ENCODE measurements around the gene ATMIN.

Gene ATMIN

DNA sequence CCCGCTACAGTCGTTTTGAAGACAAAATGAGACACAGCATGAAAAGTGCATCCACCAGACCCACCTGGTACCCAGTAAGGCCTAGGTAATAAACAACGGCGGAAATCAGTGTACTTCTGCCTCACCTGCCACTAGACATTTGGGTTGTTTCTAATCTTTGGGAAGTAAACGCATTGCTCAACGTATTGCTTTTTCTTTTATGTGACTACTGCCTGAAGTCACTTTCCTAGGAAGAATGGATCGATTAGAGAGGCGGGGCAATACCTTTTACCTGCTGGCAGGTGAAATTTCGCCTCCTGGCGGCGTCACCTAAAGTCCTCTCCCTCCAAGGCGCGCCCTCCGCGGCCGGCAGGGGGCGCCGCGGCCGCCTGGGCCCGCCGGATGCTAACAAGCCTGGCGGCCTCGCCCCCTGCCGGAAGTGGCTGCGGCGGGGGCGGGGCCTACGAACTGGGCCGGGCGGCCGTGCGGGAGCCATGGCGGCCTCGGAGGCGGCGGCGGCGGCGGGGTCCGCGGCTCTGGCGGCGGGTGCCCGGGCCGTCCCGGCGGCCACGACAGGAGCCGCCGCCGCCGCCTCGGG lies at the start of gene ATMIN:
ATMIN (plus strand) TSS at position 445 of the 577 bp plus-strand sequence; CDS start at position 474, 29 bp downstream.
- peak; percentile 95 for DNase-seq
- in situ Hi-C loops (cut with HindIII; ENCODE audit: low pct_ligation_motif_present, low pct_unique_long_range_greater_than_20kb, low sequenced_read_pairs) = no loop called here

DNA sequence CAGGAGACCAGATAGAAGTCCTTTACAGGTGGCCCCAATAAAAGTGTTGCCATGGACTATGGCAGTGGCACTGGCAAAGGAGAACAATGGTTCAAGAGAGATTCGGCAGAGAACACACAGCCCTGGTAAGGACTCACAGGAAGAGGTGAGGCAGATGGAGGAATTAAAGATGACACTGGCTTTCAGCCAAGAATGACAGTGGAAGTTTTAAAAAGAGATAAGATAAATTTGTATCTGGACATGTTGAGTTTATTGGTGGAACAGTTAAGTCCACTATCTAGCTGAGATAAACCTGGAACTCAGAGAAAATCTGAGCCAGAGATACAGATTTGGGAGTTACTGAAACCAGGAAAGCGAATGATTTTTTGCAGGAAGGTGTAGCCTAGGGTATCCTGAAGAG lies 49.1 kb upstream of the ATMIN start:
- in situ Hi-C loops (cut with HindIII; ENCODE audit: low pct_ligation_motif_present, low pct_unique_long_range_greater_than_20kb, low sequenced_read_pairs) = no loop called here
- no peak for DNase-seq

GRCh38 chr16:80988756-80989155 lies 46.9 kb upstream of the ATMIN start:
- DNase-seq = no peak
- in situ Hi-C loops (cut with HindIII; ENCODE audit: low pct_ligation_motif_present, low pct_unique_long_range_greater_than_20kb, low sequenced_read_pairs) = no loop called here

DNA sequence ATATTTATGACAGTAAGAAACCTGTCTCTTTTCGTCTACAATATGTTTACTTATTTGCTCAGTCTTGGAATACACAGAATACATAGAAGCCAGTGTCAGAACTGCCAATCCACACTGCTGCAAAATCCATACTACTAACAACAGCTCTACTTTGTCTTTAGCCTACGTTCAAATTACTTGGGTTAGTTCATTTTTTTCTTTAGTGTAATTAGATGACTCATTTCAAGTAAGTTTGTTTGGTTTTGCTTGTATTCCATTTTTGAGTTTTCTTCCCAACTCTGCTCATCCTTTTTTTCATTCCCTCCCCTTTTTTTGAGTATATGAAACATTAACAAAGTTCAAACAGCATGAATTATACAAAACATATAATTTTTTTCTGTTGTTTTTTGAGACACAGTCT lies 45.8 kb upstream of the ATMIN start:
- no peak for DNase-seq
- in situ Hi-C loops (cut with HindIII; ENCODE audit: low pct_ligation_motif_present, low pct_unique_long_range_greater_than_20kb, low sequenced_read_pairs) = no loop called here

DNA sequence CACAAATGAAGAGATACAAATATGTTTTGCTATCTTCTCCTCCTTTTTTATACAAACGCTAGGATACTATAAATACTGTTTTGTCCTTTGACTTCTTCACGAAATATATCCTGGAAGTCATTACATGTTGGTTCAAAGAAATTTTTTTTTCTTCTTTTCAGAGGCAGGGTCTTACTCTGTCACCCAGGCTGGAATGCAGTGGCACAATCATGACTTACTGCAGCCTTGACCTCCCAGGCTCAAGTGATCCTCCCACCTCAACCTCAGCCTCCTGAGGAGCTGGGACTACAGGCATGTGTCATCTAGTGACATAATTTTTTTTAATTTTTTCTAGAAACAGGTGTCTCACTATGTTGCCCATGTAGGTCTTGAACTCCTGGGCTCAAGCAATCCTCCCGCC lies 45.1 kb upstream of the ATMIN start:
- in situ Hi-C loops (cut with HindIII; ENCODE audit: low pct_ligation_motif_present, low pct_unique_long_range_greater_than_20kb, low sequenced_read_pairs) = no loop called here

GRCh38 chr16:80990978-80991377 lies 44.7 kb upstream of the ATMIN start:
- in situ Hi-C loops (cut with HindIII; ENCODE audit: low pct_ligation_motif_present, low pct_unique_long_range_greater_than_20kb, low sequenced_read_pairs) = no loop called here
- no peak for DNase-seq

More for the DNA sequence above, 45.1 kb upstream of the ATMIN start:
- DNase-seq = no peak

- in situ Hi-C loops (cut with HindIII; ENCODE audit: low pct_ligation_motif_present, low pct_unique_long_range_greater_than_20kb, low sequenced_read_pairs) = no loop called here
Observed at GRCh38 chr16:80991792-80992430, 43.7 kb upstream of the ATMIN start.

DNA sequence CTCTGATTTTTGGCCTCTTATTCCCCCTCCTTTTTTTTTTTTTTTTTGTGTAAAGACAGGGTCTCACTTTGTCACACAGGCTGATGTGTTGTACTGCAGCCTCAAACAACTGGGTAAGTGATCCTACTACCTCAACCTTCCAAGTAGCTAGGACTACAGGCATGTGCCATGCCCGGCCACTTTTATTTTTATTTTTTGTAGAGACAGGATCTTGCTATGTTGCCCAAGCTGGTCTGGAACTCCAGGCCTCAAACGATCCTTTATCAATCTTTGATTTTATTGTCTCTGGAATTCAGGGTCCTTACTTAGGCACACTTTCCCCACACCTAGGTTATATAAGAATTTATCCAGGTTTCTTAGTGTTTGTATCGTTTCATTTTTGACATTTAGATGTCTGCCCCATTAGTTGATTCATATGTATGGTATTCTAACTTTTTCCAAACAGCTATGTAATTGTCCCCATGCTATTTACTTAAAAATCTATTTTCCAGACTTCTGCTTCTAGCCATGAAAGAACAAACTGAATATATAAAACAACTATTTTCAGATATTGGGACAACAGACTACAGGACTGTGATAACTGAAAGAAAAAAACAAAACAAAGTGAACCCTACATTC lies 42.9 kb upstream of the ATMIN start:
- in situ Hi-C loops (cut with HindIII; ENCODE audit: low pct_ligation_motif_present, low pct_unique_long_range_greater_than_20kb, low sequenced_read_pairs) = no loop called here
- no peak for DNase-seq

More at GRCh38 chr16:80991792-80992430, 43.7 kb upstream of the ATMIN start:
- DNase-seq = no peak

GRCh38 chr16:80993307-80993706 lies 42.3 kb upstream of the ATMIN start:
- in situ Hi-C loops (cut with HindIII; ENCODE audit: low pct_ligation_motif_present, low pct_unique_long_range_greater_than_20kb, low sequenced_read_pairs) = no loop called here

DNA sequence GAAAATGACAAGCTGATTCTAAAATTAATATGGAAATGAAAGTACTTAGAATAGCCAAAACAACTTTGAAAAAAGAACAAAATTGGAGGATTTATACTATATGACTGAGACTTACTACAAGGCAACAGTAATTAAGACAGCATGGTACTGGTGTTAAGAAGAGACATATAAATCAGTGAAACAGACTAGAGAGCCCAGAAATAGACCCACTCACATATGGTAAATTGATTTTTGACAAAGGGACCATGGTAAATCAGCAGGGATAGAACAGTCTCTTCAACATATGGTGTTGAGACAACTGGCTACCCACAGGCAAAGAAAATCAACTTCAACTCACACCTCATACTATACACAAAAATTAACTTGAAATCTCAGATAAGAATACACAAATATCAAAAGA lies 41.8 kb upstream of the ATMIN start:
- DNase-seq = no peak
- in situ Hi-C loops (cut with HindIII; ENCODE audit: low pct_ligation_motif_present, low pct_unique_long_range_greater_than_20kb, low sequenced_read_pairs) = no loop called here

More at GRCh38 chr16:80993307-80993706, 42.3 kb upstream of the ATMIN start:
- DNase-seq = peak; percentile 83

GRCh38 chr16:80994451-80994850 lies 41.2 kb upstream of the ATMIN start:
- DNase-seq = no peak
- in situ Hi-C loops (cut with HindIII; ENCODE audit: low pct_ligation_motif_present, low pct_unique_long_range_greater_than_20kb, low sequenced_read_pairs) = no loop called here

DNA sequence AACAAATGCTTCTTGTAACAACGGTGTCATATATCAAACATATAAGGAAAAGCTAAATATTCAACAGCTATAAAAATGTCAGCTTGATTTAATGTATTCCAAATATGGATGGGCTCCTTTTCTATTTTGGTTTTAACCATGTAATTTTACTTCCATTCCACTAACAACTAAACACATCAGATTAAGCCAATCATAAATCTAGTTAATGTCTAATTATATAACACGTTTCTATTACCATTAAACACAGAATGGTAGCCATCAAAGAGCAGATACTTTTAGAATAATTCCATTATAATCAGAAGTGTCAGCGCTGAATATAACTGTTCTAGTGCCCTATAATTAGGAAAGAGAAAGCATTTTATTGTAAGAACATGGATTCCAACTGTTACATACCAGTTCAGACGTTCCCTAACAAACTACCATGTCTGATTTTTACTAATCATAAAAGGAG lies 38.9 kb upstream of the ATMIN start:
- no peak for DNase-seq
- in situ Hi-C loops (cut with HindIII; ENCODE audit: low pct_ligation_motif_present, low pct_unique_long_range_greater_than_20kb, low sequenced_read_pairs) = no loop called here

DNA sequence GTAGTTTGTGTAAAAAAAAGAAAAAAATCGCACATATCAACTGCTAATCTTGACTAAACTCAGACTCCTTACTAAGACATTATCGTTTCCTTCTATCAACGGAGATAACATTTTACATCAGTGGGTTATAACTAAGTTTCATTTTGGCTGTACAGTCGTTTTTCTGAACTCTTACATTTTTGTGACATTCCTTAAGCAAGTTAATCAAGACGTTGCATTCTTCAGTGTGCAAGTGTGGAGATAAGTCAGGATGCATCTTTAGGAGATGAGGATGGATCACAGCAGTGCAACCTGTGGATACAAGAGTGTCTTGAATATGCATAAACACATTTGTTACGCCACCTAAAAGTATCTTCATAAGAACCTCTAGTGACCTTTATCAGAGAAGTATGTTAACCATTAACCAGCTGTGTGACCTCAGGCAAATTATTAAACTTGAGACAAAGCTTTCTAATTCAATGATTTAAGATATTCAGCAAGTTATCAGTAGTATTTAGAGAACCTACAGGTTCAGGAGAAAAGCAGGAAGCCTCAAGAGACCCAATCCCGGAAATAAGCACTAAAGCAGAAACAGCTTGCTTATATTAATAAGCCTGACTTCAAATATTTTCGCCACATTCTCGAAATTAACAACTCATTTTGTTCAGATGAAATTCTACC lies 38.4 kb upstream of the ATMIN start:
- peak; percentile 78 for DNase-seq
- in situ Hi-C loops (cut with HindIII; ENCODE audit: low pct_ligation_motif_present, low pct_unique_long_range_greater_than_20kb, low sequenced_read_pairs) = no loop called here

- in situ Hi-C loops (cut with HindIII; ENCODE audit: low pct_ligation_motif_present, low pct_unique_long_range_greater_than_20kb, low sequenced_read_pairs) = no loop called here
- no peak for DNase-seq
Observed at GRCh38 chr16:80997964-80998620, 37.5 kb upstream of the ATMIN start.

GRCh38 chr16:81000873-81001272 lies 34.8 kb upstream of the ATMIN start:
- no peak for DNase-seq
- in situ Hi-C loops (cut with HindIII; ENCODE audit: low pct_ligation_motif_present, low pct_unique_long_range_greater_than_20kb, low sequenced_read_pairs) = no loop called here

DNA sequence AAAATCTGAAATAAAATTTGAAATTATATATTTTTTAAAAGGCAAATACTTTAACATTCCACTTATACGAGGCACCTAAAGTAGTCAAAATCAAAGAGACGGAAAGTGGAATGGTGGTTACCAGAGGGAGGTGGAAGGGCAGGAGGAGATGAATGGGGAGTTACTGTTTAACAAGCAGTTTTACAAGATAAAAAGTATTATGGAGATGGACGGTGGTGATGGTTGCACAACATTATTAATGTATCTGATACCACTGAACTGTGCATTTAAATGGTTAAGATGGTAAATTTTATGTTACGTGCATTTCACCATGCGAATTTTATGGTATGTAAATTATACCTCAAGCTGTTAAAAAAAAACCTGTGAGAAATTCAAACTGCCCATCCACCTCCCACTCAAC lies 34.3 kb upstream of the ATMIN start:
- no peak for DNase-seq
- in situ Hi-C loops (cut with HindIII; ENCODE audit: low pct_ligation_motif_present, low pct_unique_long_range_greater_than_20kb, low sequenced_read_pairs) = no loop called here

DNA sequence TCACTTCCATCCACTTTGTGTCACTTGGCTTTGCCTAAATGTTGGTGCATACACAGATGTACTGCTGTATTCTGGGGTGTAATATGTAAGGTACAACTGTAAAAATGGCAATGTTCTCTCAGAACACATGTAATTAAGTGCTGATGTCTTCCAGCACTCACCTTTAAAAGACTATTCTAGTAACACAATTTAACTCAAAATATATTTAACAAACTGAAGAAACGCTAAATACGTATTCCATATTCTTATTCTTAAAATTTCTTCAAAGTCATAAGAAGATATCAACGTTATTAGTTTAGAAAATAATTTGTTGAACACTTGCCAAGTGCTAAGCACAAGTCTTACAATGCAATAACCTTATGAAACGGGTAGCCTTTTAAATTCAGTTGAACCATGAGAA lies 32.6 kb upstream of the ATMIN start:
- in situ Hi-C loops (cut with HindIII; ENCODE audit: low pct_ligation_motif_present, low pct_unique_long_range_greater_than_20kb, low sequenced_read_pairs) = no loop called here
- no peak for DNase-seq

GRCh38 chr16:81003610-81004460 lies 31.8 kb upstream of the ATMIN start:
- DNase-seq = peak; percentile 21
- in situ Hi-C loops (cut with HindIII; ENCODE audit: low pct_ligation_motif_present, low pct_unique_long_range_greater_than_20kb, low sequenced_read_pairs) = no loop called here
